ENCODE measurements around the gene ZXDC. TPM values are rescaled to one million over a fixed set of nuclear protein-coding genes. Genes with fewer than 3 reads are reported as not detected.

Gene ZXDC
- total RNA-seq, 3 donors from 2014 or later, result 37.6 to 42.4 (median 39.0) TPM

DNA sequence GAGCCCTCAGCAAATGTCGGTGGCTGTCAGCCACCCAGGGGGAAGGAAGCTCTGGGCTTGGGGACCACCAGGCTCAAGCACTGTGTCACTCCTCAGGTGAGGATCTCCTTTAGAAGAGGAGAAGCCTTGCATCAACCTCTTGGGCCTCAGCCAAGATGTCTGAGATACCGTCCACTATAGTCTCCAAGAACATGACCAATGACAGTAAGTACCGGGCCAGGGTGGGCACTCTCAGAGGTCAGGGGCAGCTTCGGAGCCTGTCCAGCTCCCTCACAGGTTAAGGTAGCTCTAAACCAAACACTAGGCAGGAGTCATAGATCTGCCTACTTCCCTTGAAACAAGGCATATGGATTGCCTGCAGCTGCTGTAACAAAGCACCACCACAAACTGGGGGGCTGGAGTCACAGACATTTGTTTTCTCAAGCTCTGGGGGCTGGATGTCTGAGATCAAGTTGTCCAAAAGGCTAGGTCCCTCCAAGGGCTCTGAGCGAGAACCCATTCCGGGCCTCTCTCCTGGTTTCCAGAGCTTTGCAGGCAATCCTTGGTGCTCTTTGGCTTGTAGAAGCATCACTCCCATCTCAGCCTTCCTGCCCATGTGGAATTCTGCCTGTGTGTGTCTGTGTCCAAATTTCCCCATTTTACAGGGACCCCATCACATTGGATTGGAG is 79.7 kb downstream of the ZXDC start:
- intact Hi-C loops (cut with DNase I; ENCODE audit: low total_unique reads), result no loop called here
- Histone ChIP-seq H3K4me3 (no peak overlapping the region), H3K36me3 (no peaks in the 10 kb centered on the region), H3K27ac (no peak overlapping the region), H3K9me3 (no peaks in the 10 kb centered on the region), H3K27me3 (peaks cover 0 to 8% of the 10 kb centered on the region in 2 donors), H3K4me1 (no peaks in the 10 kb centered on the region)
- TF ChIP-seq POLR2A (IDR thresholded peaks at IDR 0.05) (no peak), POLR2AphosphoS5 (IDR thresholded peaks at IDR 0.05) (no peak)
- TF ChIP-seq, protein P1, sequence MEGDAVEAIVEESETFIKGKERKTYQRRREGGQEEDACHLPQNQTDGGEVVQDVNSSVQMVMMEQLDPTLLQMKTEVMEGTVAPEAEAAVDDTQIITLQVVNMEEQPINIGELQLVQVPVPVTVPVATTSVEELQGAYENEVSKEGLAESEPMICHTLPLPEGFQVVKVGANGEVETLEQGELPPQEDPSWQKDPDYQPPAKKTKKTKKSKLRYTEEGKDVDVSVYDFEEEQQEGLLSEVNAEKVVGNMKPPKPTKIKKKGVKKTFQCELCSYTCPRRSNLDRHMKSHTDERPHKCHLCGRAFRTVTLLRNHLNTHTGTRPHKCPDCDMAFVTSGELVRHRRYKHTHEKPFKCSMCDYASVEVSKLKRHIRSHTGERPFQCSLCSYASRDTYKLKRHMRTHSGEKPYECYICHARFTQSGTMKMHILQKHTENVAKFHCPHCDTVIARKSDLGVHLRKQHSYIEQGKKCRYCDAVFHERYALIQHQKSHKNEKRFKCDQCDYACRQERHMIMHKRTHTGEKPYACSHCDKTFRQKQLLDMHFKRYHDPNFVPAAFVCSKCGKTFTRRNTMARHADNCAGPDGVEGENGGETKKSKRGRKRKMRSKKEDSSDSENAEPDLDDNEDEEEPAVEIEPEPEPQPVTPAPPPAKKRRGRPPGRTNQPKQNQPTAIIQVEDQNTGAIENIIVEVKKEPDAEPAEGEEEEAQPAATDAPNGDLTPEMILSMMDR (IDR thresholded peaks at IDR 0.05), result no peak
- DNase-seq (ENCODE audit: low spot score in 2 of 2), result no peak

DNA sequence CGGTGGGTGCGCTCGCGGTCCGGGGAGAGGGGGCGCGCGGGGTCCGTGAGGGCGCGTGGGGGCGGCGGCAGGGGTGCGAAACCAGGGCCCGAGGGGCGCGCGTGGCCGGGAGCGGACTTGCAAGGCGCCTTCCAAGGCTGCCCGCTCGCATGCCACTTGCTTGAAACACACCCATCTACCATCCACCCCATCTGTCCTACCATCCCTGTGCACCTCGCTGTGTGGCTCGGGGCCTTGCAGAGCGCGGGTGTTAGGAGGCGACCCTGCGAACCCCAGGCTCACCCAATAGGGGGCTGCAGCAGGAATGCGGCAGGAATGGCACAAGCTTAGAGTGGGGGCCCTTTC is 80.7 kb downstream of the ZXDC start:
- Histone ChIP-seq H3K27ac (no peak overlapping the region), H3K36me3 (no peaks in the 10 kb centered on the region), H3K9me3 (no peaks in the 10 kb centered on the region), H3K4me1 (no peaks in the 10 kb centered on the region), H3K4me3 (peak overlapping the region; percentile 9 to 18 (median 14)), H3K27me3 (peaks cover 0 to 8% of the 10 kb centered on the region in 2 donors)
- DNase-seq (ENCODE audit: low spot score in 2 of 2), result no peak
- intact Hi-C loops (cut with DNase I; ENCODE audit: low total_unique reads), result no loop called here
- no peak for TF ChIP-seq POLR2AphosphoS5 (IDR thresholded peaks at IDR 0.05)
- no peak for TF ChIP-seq POLR2A (IDR thresholded peaks at IDR 0.05)
- TF ChIP-seq, protein P1 (IDR thresholded peaks at IDR 0.05), result no peak

DNA sequence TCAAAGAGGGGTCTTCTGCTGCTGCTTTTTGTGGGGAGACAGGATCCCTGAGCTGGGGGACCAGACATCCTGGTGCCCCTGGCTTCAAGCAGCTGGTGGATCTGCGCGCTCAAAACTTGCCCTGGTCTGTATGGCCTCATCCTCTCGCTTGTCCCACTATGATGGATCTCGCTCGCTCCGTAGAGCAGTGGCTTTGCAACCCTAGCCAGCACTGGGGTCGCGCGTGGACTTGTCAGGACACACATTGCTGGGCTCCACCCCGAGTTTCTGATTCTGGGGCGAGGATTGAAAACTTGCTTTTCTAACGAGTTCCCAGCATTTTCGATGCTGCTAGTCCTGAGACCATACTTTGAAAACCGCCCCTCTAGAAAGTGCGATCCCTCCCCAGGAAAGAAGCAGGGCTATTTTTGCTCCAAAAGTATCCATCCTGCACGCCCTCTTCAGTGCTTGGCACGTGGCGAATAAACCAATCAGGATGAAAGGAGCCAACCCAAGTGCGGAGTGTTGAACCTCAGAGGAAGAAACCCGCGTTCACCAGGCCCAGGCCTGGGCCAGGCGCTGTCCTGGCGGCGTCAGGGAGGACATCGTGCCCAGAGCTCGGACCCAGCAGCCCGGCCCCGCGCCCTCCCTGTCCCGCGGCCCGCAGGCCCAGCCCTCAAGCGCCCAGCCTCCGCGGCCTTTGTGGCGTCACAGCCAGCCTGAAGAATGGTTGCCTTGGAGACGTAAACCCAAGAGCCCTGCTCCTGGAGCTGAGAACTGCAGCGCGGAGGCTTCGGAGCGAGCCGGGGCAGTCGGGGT is 81.3 kb downstream of the ZXDC start, which contains the start of gene CFAP100:
CFAP100 (plus strand) TSS at position 731 of the 798 bp plus-strand sequence. CDS start 1,092 bp downstream, outside the sequence.
- Histone ChIP-seq H3K9me3 (no peaks in the 10 kb centered on the region), H3K4me3 (peak within 1 kb of the TSS; percentile 9 to 18 (median 14)), H3K27me3 (peaks cover 0 to 8% of the 10 kb centered on the region in 2 donors), H3K36me3 (no peaks in the 10 kb centered on the region), H3K4me1 (no peaks in the 10 kb centered on the region), H3K27ac (no peak within 1 kb of the TSS)
- TF ChIP-seq, protein P1 (IDR thresholded peaks at IDR 0.05), result no peak
- TF ChIP-seq POLR2A (IDR thresholded peaks at IDR 0.05) (no peak), POLR2AphosphoS5 (IDR thresholded peaks at IDR 0.05) (no peak)
- no peak for DNase-seq (ENCODE audit: low spot score in 2 of 2)
- intact Hi-C loops (cut with DNase I; ENCODE audit: low total_unique reads), result no loop called here

DNA sequence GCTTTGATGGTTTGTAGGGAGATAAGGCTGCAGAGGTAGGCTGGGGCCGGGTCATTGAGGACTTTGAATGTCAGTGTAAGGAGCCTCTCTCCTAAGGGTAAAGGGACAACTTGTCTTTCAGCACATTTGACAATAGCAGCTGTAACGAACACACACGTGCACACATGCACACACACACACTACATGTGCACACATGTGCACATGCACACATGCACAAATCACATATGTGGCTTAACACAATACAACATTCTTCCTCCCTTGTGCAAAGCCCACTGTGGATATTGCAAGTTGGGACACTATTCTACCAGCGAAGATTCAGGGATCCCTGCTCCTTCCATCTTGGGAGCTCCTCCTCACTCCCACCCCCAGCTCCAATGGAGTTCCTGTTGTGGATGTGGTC is 82.1 kb downstream of the ZXDC start:
- H3K9me3 ChIP-seq, result no peaks in the 10 kb centered on the region
- no peak overlapping the region for H3K4me3 ChIP-seq
- DNase-seq (ENCODE audit: low spot score in 2 of 2), result no peak
- H3K36me3 ChIP-seq, result no peaks in the 10 kb centered on the region
- TF ChIP-seq POLR2A (IDR thresholded peaks at IDR 0.05) (no peak), POLR2AphosphoS5 (IDR thresholded peaks at IDR 0.05) (no peak)
- TF ChIP-seq, protein P1 (IDR thresholded peaks at IDR 0.05), result no peak
- H3K27ac ChIP-seq, result no peak overlapping the region
- intact Hi-C loops (cut with DNase I; ENCODE audit: low total_unique reads), result no loop called here
- peaks cover 0 to 8% of the 10 kb centered on the region in 2 donors for H3K27me3 ChIP-seq
- no peaks in the 10 kb centered on the region for H3K4me1 ChIP-seq

DNA sequence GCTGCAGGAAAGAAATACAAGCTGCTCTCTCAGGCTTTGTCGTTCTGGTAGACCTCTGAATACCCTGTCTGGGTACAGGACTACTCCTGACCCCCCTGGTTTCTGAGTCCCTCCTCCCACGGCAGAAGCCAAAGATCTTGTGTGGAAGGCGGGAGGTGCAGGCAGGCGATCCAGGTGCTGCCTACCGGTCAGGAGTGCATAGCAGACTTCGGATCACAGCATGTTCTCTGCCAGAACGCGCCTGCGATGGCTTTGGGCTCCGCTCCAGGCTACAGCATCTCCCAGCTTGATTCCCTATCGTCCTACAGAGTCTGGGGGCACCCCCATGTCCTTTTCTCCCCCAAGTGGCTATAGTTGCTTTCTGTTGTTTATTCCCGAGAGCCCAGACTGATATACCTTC is 83.4 kb downstream of the ZXDC start:
- no peak for DNase-seq (ENCODE audit: low spot score in 2 of 2)

More for the DNA sequence above, 83.4 kb downstream of the ZXDC start:
- Histone ChIP-seq H3K36me3 (no peaks in the 10 kb centered on the region), H3K4me3 (no peak overlapping the region), H3K4me1 (no peaks in the 10 kb centered on the region), H3K27me3 (peaks cover 0 to 8% of the 10 kb centered on the region in 2 donors), H3K9me3 (no peaks in the 10 kb centered on the region), H3K27ac (no peak overlapping the region)
- TF ChIP-seq POLR2AphosphoS5 (IDR thresholded peaks at IDR 0.05) (no peak), POLR2A (IDR thresholded peaks at IDR 0.05) (no peak)
- TF ChIP-seq, protein P1 (IDR thresholded peaks at IDR 0.05), result no peak
- intact Hi-C loops (cut with DNase I; ENCODE audit: low total_unique reads), result no loop called here
